NB4 (cell line): ENCODE measurements around the gene FAM20C.

Experiments used
- POLR2A ChIP-seq: IDR thresholded peaks from 2 replicates; pipeline ENCODE4 v1.6.1; 2011; ENCODE audit warnings: mild to moderate bottlenecking; ENCODE audit not compliant: insufficient read length; ENCODE audit errors: extremely low read depth
- TF ChIP-seq, protein P1 (sequence below): IDR thresholded peaks from one replicate; pipeline ENCODE4 v1.5.1; 2012; ENCODE audit warnings: low read depth, low read length
- TF ChIP-seq, protein P2 (sequence below): IDR thresholded peaks from 2 replicates; pipeline ENCODE4 v1.6.1; 2011; ENCODE audit warnings: low read depth, low read length

DNA sequence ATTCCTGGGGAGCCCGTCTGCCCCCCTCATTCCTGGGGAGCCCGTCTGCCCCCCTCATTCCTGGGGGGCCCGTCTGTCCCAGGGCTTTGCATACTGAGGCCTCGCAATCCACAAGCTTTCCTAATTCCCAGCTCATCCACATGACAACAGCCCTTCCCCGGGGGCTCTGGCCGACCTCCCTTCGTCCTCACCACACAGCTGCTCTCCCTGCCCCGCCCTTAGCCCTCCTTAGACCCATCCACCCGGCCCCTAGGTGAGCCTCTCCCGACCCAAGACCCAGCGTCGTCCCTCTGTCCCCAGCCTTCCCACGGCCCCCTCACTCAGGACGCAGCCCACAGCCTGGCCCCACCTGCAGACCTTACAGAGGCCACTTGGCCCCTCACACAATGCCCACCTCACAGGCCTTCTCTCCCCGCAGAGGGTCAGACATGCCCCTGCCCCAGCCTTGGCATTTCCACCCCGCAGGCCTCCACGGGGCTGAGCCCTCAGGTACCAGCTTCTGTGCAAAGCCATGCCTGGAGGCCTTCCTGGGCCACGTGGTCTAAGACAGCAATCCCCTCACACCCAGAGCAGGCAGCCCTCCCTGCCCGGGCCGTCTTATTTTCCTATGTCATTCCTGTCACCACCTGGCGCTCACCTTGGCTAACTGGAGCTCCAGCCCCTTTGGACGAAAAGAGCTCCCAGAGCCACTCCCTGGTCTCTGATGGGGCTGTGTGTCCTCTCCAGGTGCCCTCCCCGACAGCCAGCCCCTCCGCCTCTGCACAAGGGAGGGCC lies 3.5 kb upstream of the FAM20C start:
- TF ChIP-seq, protein P1, sequence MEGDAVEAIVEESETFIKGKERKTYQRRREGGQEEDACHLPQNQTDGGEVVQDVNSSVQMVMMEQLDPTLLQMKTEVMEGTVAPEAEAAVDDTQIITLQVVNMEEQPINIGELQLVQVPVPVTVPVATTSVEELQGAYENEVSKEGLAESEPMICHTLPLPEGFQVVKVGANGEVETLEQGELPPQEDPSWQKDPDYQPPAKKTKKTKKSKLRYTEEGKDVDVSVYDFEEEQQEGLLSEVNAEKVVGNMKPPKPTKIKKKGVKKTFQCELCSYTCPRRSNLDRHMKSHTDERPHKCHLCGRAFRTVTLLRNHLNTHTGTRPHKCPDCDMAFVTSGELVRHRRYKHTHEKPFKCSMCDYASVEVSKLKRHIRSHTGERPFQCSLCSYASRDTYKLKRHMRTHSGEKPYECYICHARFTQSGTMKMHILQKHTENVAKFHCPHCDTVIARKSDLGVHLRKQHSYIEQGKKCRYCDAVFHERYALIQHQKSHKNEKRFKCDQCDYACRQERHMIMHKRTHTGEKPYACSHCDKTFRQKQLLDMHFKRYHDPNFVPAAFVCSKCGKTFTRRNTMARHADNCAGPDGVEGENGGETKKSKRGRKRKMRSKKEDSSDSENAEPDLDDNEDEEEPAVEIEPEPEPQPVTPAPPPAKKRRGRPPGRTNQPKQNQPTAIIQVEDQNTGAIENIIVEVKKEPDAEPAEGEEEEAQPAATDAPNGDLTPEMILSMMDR, result no peak
- no peak for TF ChIP-seq POLR2A
- TF ChIP-seq, protein P2, sequence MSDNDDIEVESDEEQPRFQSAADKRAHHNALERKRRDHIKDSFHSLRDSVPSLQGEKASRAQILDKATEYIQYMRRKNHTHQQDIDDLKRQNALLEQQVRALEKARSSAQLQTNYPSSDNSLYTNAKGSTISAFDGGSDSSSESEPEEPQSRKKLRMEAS, result no peak
